ENCODE results near the gene CRTAC1. TPM values are rescaled to one million over a fixed set of nuclear protein-coding genes. Genes with fewer than 3 reads are reported as not detected.

The CRTAC1 gene
- total RNA-seq, 1 experiment from 2014 or later, result 0.46 TPM

GRCh38 chr10:97913614-97914013 lies 116.8 kb downstream of the CRTAC1 start:
- H3K23ac ChIP-seq (ENCODE audit: insufficient read length, low read depth, low read length), result no peak overlapping the region
- DNase-seq, result no peak

More at GRCh38 chr10:97913614-97914013, 116.8 kb downstream of the CRTAC1 start:
- Histone ChIP-seq H3K27me3 (ENCODE audit: insufficient read depth, low read length) (no peaks in the 10 kb centered on the region), H4K5ac (ENCODE audit: insufficient read length, low read depth, low read length) (no peak overlapping the region), H3K56ac (ENCODE audit: insufficient read length, low read depth, low read length) (no peak overlapping the region), H2AFZ (ENCODE audit: low read length) (no peak overlapping the region), H2BK15ac (ENCODE audit: low read depth, low read length) (no peak overlapping the region), H2BK12ac (ENCODE audit: insufficient read length, low read depth, low read length) (no peak overlapping the region), H3K4me2 (ENCODE audit: insufficient read depth, insufficient read length, low read length) (no peak overlapping the region), H2BK120ac (ENCODE audit: low read depth, low read length, poor library complexity, severe bottlenecking) (no peak overlapping the region), H3K4ac (ENCODE audit: low read depth, low read length) (no peak overlapping the region), H2BK20ac (ENCODE audit: low read depth, low read length, poor library complexity, severe bottlenecking) (no peak overlapping the region), H3K79me2 (ENCODE audit: insufficient read depth, low read length) (no peaks in the 10 kb centered on the region), H3K23me2 (ENCODE audit: insufficient read length, low read depth, low read length, poor library complexity, severe bottlenecking) (no peaks in the 10 kb centered on the region), H4K8ac (replicated peaks; ENCODE audit: insufficient read length, low read depth, low read length) (no peak overlapping the region), H3K18ac (ENCODE audit: insufficient read length, low read depth, low read length) (no peak overlapping the region), H3T11ph (ENCODE audit: low read length) (no peak overlapping the region), H3K9me3 (ENCODE audit: control insufficient read depth, low read depth, low read length) (no peaks in the 10 kb centered on the region), H3K14ac (ENCODE audit: insufficient read depth, low read length) (no peak overlapping the region), H4K91ac (ENCODE audit: insufficient read length, low read depth, low read length) (no peak overlapping the region), H4K20me1 (ENCODE audit: control insufficient read depth, insufficient read depth, insufficient read length) (no peaks in the 10 kb centered on the region), H3K4me1 (ENCODE audit: insufficient read depth, low read length) (no peaks in the 10 kb centered on the region), H3K27ac (ENCODE audit: insufficient read length, low read depth, low read length) (no peak overlapping the region), H2BK5ac (ENCODE audit: insufficient read length, low read length) (no peak overlapping the region), H3K79me1 (ENCODE audit: insufficient read depth, low read depth, low read length, poor library complexity, severe bottlenecking) (no peaks in the 10 kb centered on the region), H2AK5ac (ENCODE audit: insufficient read length, low read length) (no peak overlapping the region), H3K9ac (ENCODE audit: extremely low read depth, insufficient read length, low read length) (no peak overlapping the region)
- Mint-ChIP-seq H3K27me3 (ENCODE audit: low read depth) (peaks cover 52% of the 10 kb centered on the region), H3K36me3 (ENCODE audit: insufficient read depth in 1 of 3, low read depth in 3 of 3) (no peaks in the 10 kb centered on the region), H3K9me3 (no peaks in the 10 kb centered on the region), H3K27ac (no peak overlapping the region), H3K4me1 (peaks cover 3 to 20% of the 10 kb centered on the region in 2 experiments; a peak in 2 of 4 replicates), H3K4me3 (no peak overlapping the region)
- no peak for TF ChIP-seq CTCF (conservative IDR thresholded peaks at IDR 0.05)
- WGBS (ENCODE audit: extremely low coverage, insufficient read length, low lambda C conversion rate), result no CpG with 5 or more reads among the region's 6 CpGs

Measured in H9 (cell line).